Neuronal stem cell (in vitro differentiated cells): Measurements from ENCODE around the gene KLF9.

ENCODE experiments used
- DNase-seq: peaks from one replicate; pipeline ENCODE4 v3.0.0-alpha.2; 2013; ENCODE audit warnings: low spot score
- H2AFZ ChIP-seq: one replicate; pipeline ENCODE4 v1.6.1; 2013; ENCODE audit warnings: mild to moderate bottlenecking, low read length, inconsistent platforms
- H2AK5ac ChIP-seq: 2 replicates; pipeline ENCODE4 v1.6.1; 2013; ENCODE audit warnings: low read depth, mild to moderate bottlenecking, inconsistent platforms, low read length, moderate library complexity, mixed read lengths
- H2BK120ac ChIP-seq: 2 replicates; pipeline ENCODE4 v1.6.1; 2013; ENCODE audit warnings: low read depth, mild to moderate bottlenecking, inconsistent platforms, low read length, moderate library complexity, mixed read lengths
- H2BK12ac ChIP-seq: one replicate; pipeline ENCODE4 v1.6.1; 2013; ENCODE audit warnings: low read length, inconsistent platforms
- H2BK15ac ChIP-seq: 2 replicates; pipeline ENCODE4 v1.6.1; 2013; ENCODE audit warnings: mild to moderate bottlenecking, low read length, inconsistent platforms, mixed read lengths
- H2BK5ac ChIP-seq: one replicate; pipeline ENCODE4 v1.6.1; 2013; ENCODE audit warnings: inconsistent platforms, mild to moderate bottlenecking, low read length, moderate library complexity
- H3K14ac ChIP-seq: one replicate; pipeline ENCODE4 v1.6.1; 2013; ENCODE audit warnings: low read length, inconsistent platforms
- H3K18ac ChIP-seq: 2 replicates; pipeline ENCODE4 v1.6.1; 2013; ENCODE audit warnings: low read length, inconsistent platforms
- H3K23ac ChIP-seq: 2 replicates; pipeline ENCODE4 v1.6.1; 2013; ENCODE audit warnings: low read depth, mild to moderate bottlenecking, mixed read lengths, low read length, inconsistent platforms; ENCODE audit not compliant: poor library complexity
- H3K27ac ChIP-seq: replicated peaks from 3 replicates; pipeline ENCODE4 v1.5.1; 2013; ENCODE audit warnings: low read length, inconsistent platforms
- H3K27me3 ChIP-seq, 3 experiments: 2 replicates each; pipeline ENCODE4 v1.6.1; 2013; ENCODE audit warnings: low read length in 3 of 3, mild to moderate bottlenecking in 2 of 3, inconsistent platforms in 1 of 3, low read depth in 1 of 3, mixed read lengths in 1 of 3, moderate library complexity in 1 of 3; ENCODE audit not compliant: control insufficient read depth in 3 of 3, insufficient read depth in 3 of 3
- H3K36me3 ChIP-seq, 2 donors: replicated peaks in 1 of 2; 2 replicates each; pipeline ENCODE4 v1.6.1; 2013; ENCODE audit warnings: low read length in 2 of 2; ENCODE audit not compliant: control insufficient read depth in 2 of 2, insufficient read depth in 2 of 2
- H3K4ac ChIP-seq: 2 replicates; pipeline ENCODE4 v1.6.1; 2013; ENCODE audit warnings: inconsistent platforms, mild to moderate bottlenecking, low read length, moderate library complexity
- H3K4me1 ChIP-seq, 2 donors: 1 replicate in 1 of 2; 2 replicates in 1 of 2; pipeline ENCODE4 v1.6.1; 2013; ENCODE audit warnings: low read length in 2 of 2, low read depth in 1 of 2; ENCODE audit not compliant: control insufficient read depth in 2 of 2, insufficient read depth in 1 of 2
- H3K4me2 ChIP-seq: one replicate; pipeline ENCODE4 v1.6.1; 2013; ENCODE audit warnings: mild to moderate bottlenecking, low read length, inconsistent platforms; ENCODE audit not compliant: insufficient read depth, poor library complexity, severe bottlenecking
- H3K4me3 ChIP-seq, 2 donors: 2 replicates each; pipeline ENCODE4 v1.5.1; 2013; ENCODE audit warnings: low read length in 2 of 2, mild to moderate bottlenecking in 2 of 2, inconsistent platforms in 1 of 2, moderate library complexity in 1 of 2
- H3K79me1 ChIP-seq: one replicate; pipeline ENCODE4 v1.6.1; 2013; ENCODE audit warnings: low read depth, mild to moderate bottlenecking, inconsistent platforms, low read length, moderate library complexity
- H3K9ac ChIP-seq: one replicate; pipeline ENCODE4 v1.6.1; 2013; ENCODE audit warnings: mild to moderate bottlenecking, low read depth, low read length, inconsistent platforms; ENCODE audit not compliant: poor library complexity
- H3K9me3 ChIP-seq, 2 donors: replicated peaks in 1 of 2; 2 replicates each; pipeline versions ENCODE3 to v1.6.1; 2013; ENCODE audit warnings: low read length in 2 of 2, mild to moderate bottlenecking in 2 of 2, inconsistent platforms in 1 of 2, low read depth in 1 of 2, mixed read lengths in 1 of 2, moderate library complexity in 1 of 2; ENCODE audit not compliant: control insufficient read depth in 2 of 2, insufficient read depth in 1 of 2
- H4K8ac ChIP-seq: one replicate; pipeline ENCODE4 v1.6.1; 2013; ENCODE audit warnings: low read depth, mild to moderate bottlenecking, inconsistent platforms, low read length, moderate library complexity
- H4K91ac ChIP-seq: one replicate; pipeline ENCODE4 v1.6.1; 2013; ENCODE audit warnings: low read length, low read depth, mild to moderate bottlenecking, inconsistent platforms; ENCODE audit not compliant: poor library complexity
- WGBS, 2 donors: extraction: QIAGEN DNeasy Blood & Tissue Kit; methylation state at CpG; one replicate each; pipeline ENCODE4 v1.1.7; 2013; ENCODE audit warnings: missing lambda C conversion rate in 2 of 2, mixed read lengths in 1 of 2; ENCODE audit not compliant: insufficient read length in 2 of 2, insufficient replicate concordance in 1 of 2; ENCODE audit errors: extremely low coverage in 2 of 2; 5-methylcytosine and 5-hydroxymethylcytosine counted together

Gene KLF9

GRCh38 chr9:70352802-70353201 is 61.7 kb downstream of the KLF9 start:
- H3K14ac ChIP-seq = no peak overlapping the region

GRCh38 chr9:70352356-70352755 is 62.1 kb downstream of the KLF9 start:
- no peak overlapping the region for H2BK5ac ChIP-seq
- H3K36me3 ChIP-seq = peaks cover 0 to 74% of the 10 kb centered on the region in 2 donors
- H3K14ac ChIP-seq = no peak overlapping the region
- no peaks in the 10 kb centered on the region for H3K27me3 ChIP-seq
- H2AK5ac ChIP-seq = no peak overlapping the region
- no peak overlapping the region for H4K91ac ChIP-seq
- no peak overlapping the region for H3K27ac ChIP-seq
- no peak overlapping the region for H3K23ac ChIP-seq
- no peak overlapping the region for H3K4me3 ChIP-seq
- no peaks in the 10 kb centered on the region for H3K9me3 ChIP-seq
- no peak overlapping the region for H2BK15ac ChIP-seq
- H3K4me1 ChIP-seq = no peaks in the 10 kb centered on the region
- H2AFZ ChIP-seq = no peak overlapping the region
- no peak overlapping the region for H3K18ac ChIP-seq
- DNase-seq = no peak
- H3K4me2 ChIP-seq = no peak overlapping the region
- no peak overlapping the region for H4K8ac ChIP-seq
- no peaks in the 10 kb centered on the region for H3K79me1 ChIP-seq
- no peak overlapping the region for H2BK12ac ChIP-seq
- no peak overlapping the region for H3K9ac ChIP-seq
- no CpG with 5 or more reads among the region's 1 CpG for WGBS, 2 donors
- no peak overlapping the region for H2BK120ac ChIP-seq
- no peak overlapping the region for H3K4ac ChIP-seq

More at GRCh38 chr9:70352802-70353201, 61.7 kb downstream of the KLF9 start:
- no peak overlapping the region for H3K18ac ChIP-seq
- H4K91ac ChIP-seq = no peak overlapping the region
- no peak overlapping the region for H2BK15ac ChIP-seq
- no peak overlapping the region for H3K4me3 ChIP-seq
- H2BK12ac ChIP-seq = no peak overlapping the region
- DNase-seq = no peak
- no peak overlapping the region for H2BK120ac ChIP-seq
- no peak overlapping the region for H3K4ac ChIP-seq
- H3K27ac ChIP-seq = no peak overlapping the region
- H2AFZ ChIP-seq = no peak overlapping the region
- no peak overlapping the region for H3K23ac ChIP-seq
- H2BK5ac ChIP-seq = no peak overlapping the region
- no peak overlapping the region for H4K8ac ChIP-seq
- H3K36me3 ChIP-seq = peaks cover 0 to 74% of the 10 kb centered on the region in 2 donors
- H3K27me3 ChIP-seq = no peaks in the 10 kb centered on the region
- H3K4me2 ChIP-seq = no peak overlapping the region
- H3K4me1 ChIP-seq = no peaks in the 10 kb centered on the region
- H3K9me3 ChIP-seq = no peaks in the 10 kb centered on the region
- no peak overlapping the region for H2AK5ac ChIP-seq
- H3K79me1 ChIP-seq = no peaks in the 10 kb centered on the region
- no peak overlapping the region for H3K9ac ChIP-seq

- H3K4me3 ChIP-seq = no peak overlapping the region
- H3K27me3 ChIP-seq = no peaks in the 10 kb centered on the region
- H2AK5ac ChIP-seq = no peak overlapping the region
- no peak overlapping the region for H3K27ac ChIP-seq
- DNase-seq = no peak
- H2BK12ac ChIP-seq = no peak overlapping the region
- no peak overlapping the region for H2BK15ac ChIP-seq
- H4K8ac ChIP-seq = no peak overlapping the region
- no peaks in the 10 kb centered on the region for H3K9me3 ChIP-seq
- H3K18ac ChIP-seq = no peak overlapping the region
- no peak overlapping the region for H2AFZ ChIP-seq
- no peak overlapping the region for H3K9ac ChIP-seq
- no peak overlapping the region for H2BK5ac ChIP-seq
- no peak overlapping the region for H3K4ac ChIP-seq
- no peak overlapping the region for H4K91ac ChIP-seq
- no CpG with 5 or more reads among the region's 2 CpGs for WGBS, 2 donors
- no peaks in the 10 kb centered on the region for H3K79me1 ChIP-seq
- no peak overlapping the region for H3K14ac ChIP-seq
- no peaks in the 10 kb centered on the region for H3K4me1 ChIP-seq
- H2BK120ac ChIP-seq = no peak overlapping the region
- peaks cover 3 to 74% of the 10 kb centered on the region in 2 donors for H3K36me3 ChIP-seq
- no peak overlapping the region for H3K4me2 ChIP-seq
- no peak overlapping the region for H3K23ac ChIP-seq
These were observed 67.4 kb downstream of the KLF9 start for GRCh38 chr9:70347046-70347445.

- Histone ChIP-seq H2BK5ac (no peak overlapping the region), H2BK12ac (no peak overlapping the region)
- DNase-seq = no peak
These were observed 73.9 kb downstream of the KLF9 start for GRCh38 chr9:70340572-70340971.

More at GRCh38 chr9:70340572-70340971, 73.9 kb downstream of the KLF9 start:
- no peak overlapping the region for H3K14ac ChIP-seq
- H3K4me1 ChIP-seq = no peaks in the 10 kb centered on the region
- no CpG with 5 or more reads among the region's 1 CpG for WGBS, 2 donors
- H4K8ac ChIP-seq = no peak overlapping the region
- no peak overlapping the region for H3K9ac ChIP-seq
- H3K4ac ChIP-seq = no peak overlapping the region
- H2BK120ac ChIP-seq = no peak overlapping the region
- no peak overlapping the region for H2AFZ ChIP-seq
- H3K79me1 ChIP-seq = no peaks in the 10 kb centered on the region
- H2AK5ac ChIP-seq = no peak overlapping the region
- H3K9me3 ChIP-seq = no peaks in the 10 kb centered on the region
- no peak overlapping the region for H3K18ac ChIP-seq
- H3K4me3 ChIP-seq = no peak overlapping the region
- H3K23ac ChIP-seq = no peak overlapping the region
- no peaks in the 10 kb centered on the region for H3K27me3 ChIP-seq
- no peak overlapping the region for H3K27ac ChIP-seq
- no peak overlapping the region for H2BK15ac ChIP-seq
- H3K4me2 ChIP-seq = no peak overlapping the region
- H3K36me3 ChIP-seq = peaks cover 2 to 47% of the 10 kb centered on the region in 2 donors
- H4K91ac ChIP-seq = no peak overlapping the region
